C4-2B (cell line): ENCODE data around the gene SEMA3F.

ENCODE experiments used
- CTCF ChIP-seq: fragments of 450-650 bp; conservative IDR thresholded peaks from 2 replicates; pipeline ENCODE4 v1.5.1; 2017; ENCODE audit warnings: mild to moderate bottlenecking
- ZFX ChIP-seq: fragments of 450-650 bp; IDR thresholded peaks from 2 replicates; pipeline ENCODE4 v1.6.1; 2017

- no peak for TF ChIP-seq CTCF
- TF ChIP-seq ZFX: no peak
Observed at GRCh38 chr3:50162034-50162883, 7.1 kb downstream of the SEMA3F start.
